ENCODE data around the gene OR10G7.

- no peak for TF ChIP-seq ZNF274 (CRISPR knock-in tag; IDR thresholded peaks at IDR 0.05)
- no peak for TF ChIP-seq AHR (CRISPR knock-in tag; IDR thresholded peaks at IDR 0.05)
- TF ChIP-seq EZH2 (conservative IDR thresholded peaks at IDR 0.05; ENCODE audit: low read depth, low read length): no peak
- TF ChIP-seq FOSL2 (CRISPR knock-in tag; IDR thresholded peaks at IDR 0.05): no peak
- no peak for TF ChIP-seq SP1 (IDR thresholded peaks at IDR 0.05)
- TF ChIP-seq SP1 (CRISPR knock-in tag; IDR thresholded peaks at IDR 0.05): no peak
- no peak for TF ChIP-seq RAD51 (IDR thresholded peaks at IDR 0.05; ENCODE audit: borderline replicate concordance)
- TF ChIP-seq, protein P1, sequence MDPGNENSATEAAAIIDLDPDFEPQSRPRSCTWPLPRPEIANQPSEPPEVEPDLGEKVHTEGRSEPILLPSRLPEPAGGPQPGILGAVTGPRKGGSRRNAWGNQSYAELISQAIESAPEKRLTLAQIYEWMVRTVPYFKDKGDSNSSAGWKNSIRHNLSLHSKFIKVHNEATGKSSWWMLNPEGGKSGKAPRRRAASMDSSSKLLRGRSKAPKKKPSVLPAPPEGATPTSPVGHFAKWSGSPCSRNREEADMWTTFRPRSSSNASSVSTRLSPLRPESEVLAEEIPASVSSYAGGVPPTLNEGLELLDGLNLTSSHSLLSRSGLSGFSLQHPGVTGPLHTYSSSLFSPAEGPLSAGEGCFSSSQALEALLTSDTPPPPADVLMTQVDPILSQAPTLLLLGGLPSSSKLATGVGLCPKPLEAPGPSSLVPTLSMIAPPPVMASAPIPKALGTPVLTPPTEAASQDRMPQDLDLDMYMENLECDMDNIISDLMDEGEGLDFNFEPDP (CRISPR knock-in tag; conservative IDR thresholded peaks at IDR 0.05): no peak
Observed at GRCh38 chr11:124036666-124037065, 4.5 kb downstream of the OR10G7 start.
